Measurements from ENCODE around the gene UPF3A.
"Not testable (repeated sequence)": the region's sequence is repeated elsewhere in the genome, so short reads cannot be mapped to it uniquely, and the experiment has no call there.

Gene UPF3A

GRCh38 chr13:114341003-114341777 is 59.8 kb downstream of the UPF3A start:
- DNase-seq, result no peak

DNA sequence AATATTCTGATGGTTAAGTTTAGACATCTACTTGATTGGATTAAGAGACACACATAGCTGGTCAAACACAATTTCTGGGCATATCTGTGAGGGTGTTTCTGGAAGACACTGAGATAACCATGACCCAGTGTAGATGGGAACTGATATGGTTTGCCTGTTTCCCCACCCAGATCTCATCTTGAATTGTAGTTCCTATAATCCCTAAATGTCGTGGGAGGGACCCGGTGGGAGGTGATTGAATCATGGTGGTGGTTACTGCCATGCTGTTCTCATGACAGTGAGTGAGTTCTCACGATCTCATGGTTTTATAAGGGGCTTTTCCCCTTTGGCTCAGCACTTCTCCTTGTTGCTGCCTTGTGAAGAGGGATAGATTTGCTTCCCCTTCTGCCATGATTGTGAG is 65.9 kb downstream of the UPF3A start:
- DNase-seq, result not testable (repeated sequence)

- not testable (repeated sequence) for DNase-seq
These were observed 71.4 kb downstream of the UPF3A start for GRCh38 chr13:114352763-114353162.

DNA sequence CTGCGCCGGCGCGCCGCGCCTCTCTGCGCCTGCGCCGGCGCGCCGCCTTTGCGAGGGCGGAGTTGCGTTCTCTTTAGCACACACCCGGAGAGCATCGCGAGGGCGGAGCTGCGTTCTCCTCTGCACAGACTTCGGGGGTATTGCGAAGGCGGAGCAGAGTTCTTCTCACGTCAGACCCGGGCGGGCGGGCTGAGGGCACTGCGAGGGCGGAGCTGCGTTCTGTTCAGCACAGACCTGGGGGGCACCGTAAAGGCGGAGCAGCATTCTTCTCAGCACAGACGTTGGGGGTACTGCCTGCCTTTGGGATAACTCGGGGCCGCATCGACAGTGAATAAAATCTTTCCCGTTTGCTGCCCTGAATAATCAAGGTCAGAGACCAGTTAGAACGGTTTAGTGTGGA is 72.0 kb downstream of the UPF3A start:
- DNase-seq, result not testable (repeated sequence)

Measured in NCI-H2081 (cell line).